OCI-LY7 (cell line): ENCODE results near the gene ACOT8. TPM values are rescaled to one million over a fixed set of nuclear protein-coding genes. Genes with fewer than 3 reads are reported as not detected.

Source experiments
- BruUV-seq: library from RNA; stranded (reverse); fragments of 400-500 nt; replicated peaks from 2 replicates; lab custom pipeline; 2021; lab: Mats Ljungman, UMichigan
- CTCF ChIA-PET: fragments of 300-600 bp; sonication (Branson Sonifier 250); formaldehyde crosslinking; loops from one replicate; lab custom pipeline; 2022; ENCODE audit warnings: antibody characterized with exemption; ENCODE audit not compliant: unreplicated experiment; lab: Charles Lee
- POLR2A ChIA-PET: fragments of 300-600 bp; sonication (Branson Sonifier 250); formaldehyde crosslinking; loops from one replicate; lab custom pipeline; 2022; ENCODE audit warnings: antibody characterized with exemption; lab: Charles Lee
- DNase-seq: peaks from one replicate; pipeline ENCODE4 v3.0.0-alpha.2; 2015; ENCODE audit warnings: low spot score
- H2AFZ ChIP-seq: fragments of 200-600 bp; sonication (generic), shearing (Covaris generic); 2 replicates; pipeline ENCODE4 v1.6.1; 2014; ENCODE audit warnings: mild to moderate bottlenecking, antibody characterized with exemption, low read length, moderate library complexity
- H3K27ac ChIP-seq: fragments of 200-600 bp; sonication (generic); 2 replicates; pipeline ENCODE4 v1.5.1; 2014; ENCODE audit warnings: mixed run types, low read depth, mild to moderate bottlenecking, moderate library complexity, low read length, inconsistent platforms; ENCODE audit not compliant: poor library complexity, severe bottlenecking
- H3K36me3 ChIP-seq: fragments of 200-600 bp; sonication (generic); 2 replicates; pipeline ENCODE4 v1.6.1; 2014; ENCODE audit warnings: mild to moderate bottlenecking, antibody characterized with exemption, low read length, moderate library complexity, mixed read lengths; ENCODE audit not compliant: insufficient read depth
- H3K4me1 ChIP-seq: fragments of 200-600 bp; sonication (generic); 2 replicates; pipeline ENCODE4 v1.5.1; 2014; ENCODE audit warnings: mild to moderate bottlenecking, low read length; ENCODE audit not compliant: insufficient read depth, poor library complexity, severe bottlenecking
- H3K4me2 ChIP-seq: fragments of 200-600 bp; sonication (generic); 2 replicates; pipeline ENCODE4 v1.6.1; 2014; ENCODE audit warnings: mild to moderate bottlenecking, low read length
- H3K4me3 ChIP-seq: fragments of 200-600 bp; sonication (generic); 2 replicates; pipeline ENCODE4 v1.5.1; 2014; ENCODE audit warnings: mild to moderate bottlenecking, low read depth, low read length; ENCODE audit not compliant: poor library complexity, severe bottlenecking
- H3K79me2 ChIP-seq: fragments of 200-600 bp; sonication (generic); 2 replicates; pipeline ENCODE4 v1.6.1; 2016; ENCODE audit warnings: low read depth, mild to moderate bottlenecking, low read length, moderate library complexity, mixed read lengths; ENCODE audit not compliant: insufficient read depth
- H3K9me2 ChIP-seq: fragments of 200-600 bp; sonication (generic); 2 replicates; pipeline ENCODE4 v1.6.1; 2016; ENCODE audit warnings: mild to moderate bottlenecking, low read length, mixed read lengths; ENCODE audit not compliant: insufficient read depth
- H3K9me3 ChIP-seq: fragments of 200-600 bp; sonication (generic); 2 replicates; pipeline ENCODE4 v1.6.1; 2014; ENCODE audit warnings: mild to moderate bottlenecking, mixed run types, low read length, mixed read lengths
- H4K20me1 ChIP-seq: fragments of 200-600 bp; sonication (generic); 2 replicates; pipeline ENCODE4 v1.6.1; 2014; ENCODE audit warnings: mild to moderate bottlenecking, antibody characterized with exemption, low read length, moderate library complexity, mixed read lengths; ENCODE audit not compliant: insufficient read depth
- EZH2phosphoT487 ChIP-seq: fragments of 200-600 bp; sonication (generic); IDR thresholded peaks from 2 replicates; pipeline ENCODE4 v1.6.1; 2018; ENCODE audit warnings: low read depth, borderline replicate concordance, mild to moderate bottlenecking, mixed run types, antibody characterized with exemption, low read length, moderate library complexity, mixed read lengths
- intact Hi-C: fragments of 100-400 bp; cut with micrococcal nuclease; formaldehyde crosslinking; loops from one replicate; pipeline ENCODE4 v1.10.0; 2022; ENCODE audit not compliant: unreplicated experiment
- total RNA-seq, 2 experiments: library from RNA; depleted of rRNA in 1 of 2; stranded (reverse); fragments of >200 nt in 1 of 2; shearing (Covaris generic) in 1 of 2; gene quantifications; 2 replicates each; pipeline ENCODE4 v1.2.3, GENCODE V29; 2014 to 2022
- TF ChIP-seq, protein P1 (sequence below): fragments of 200-600 bp; sonication (generic); conservative IDR thresholded peaks from 2 replicates; pipeline ENCODE4 v1.5.1; 2014; ENCODE audit warnings: mild to moderate bottlenecking, antibody characterized with exemption, low read length, moderate library complexity, mixed read lengths

Gene ACOT8
- total RNA-seq, 2 experiments from 2014 or later: 28.2 to 37.1 TPM

DNA sequence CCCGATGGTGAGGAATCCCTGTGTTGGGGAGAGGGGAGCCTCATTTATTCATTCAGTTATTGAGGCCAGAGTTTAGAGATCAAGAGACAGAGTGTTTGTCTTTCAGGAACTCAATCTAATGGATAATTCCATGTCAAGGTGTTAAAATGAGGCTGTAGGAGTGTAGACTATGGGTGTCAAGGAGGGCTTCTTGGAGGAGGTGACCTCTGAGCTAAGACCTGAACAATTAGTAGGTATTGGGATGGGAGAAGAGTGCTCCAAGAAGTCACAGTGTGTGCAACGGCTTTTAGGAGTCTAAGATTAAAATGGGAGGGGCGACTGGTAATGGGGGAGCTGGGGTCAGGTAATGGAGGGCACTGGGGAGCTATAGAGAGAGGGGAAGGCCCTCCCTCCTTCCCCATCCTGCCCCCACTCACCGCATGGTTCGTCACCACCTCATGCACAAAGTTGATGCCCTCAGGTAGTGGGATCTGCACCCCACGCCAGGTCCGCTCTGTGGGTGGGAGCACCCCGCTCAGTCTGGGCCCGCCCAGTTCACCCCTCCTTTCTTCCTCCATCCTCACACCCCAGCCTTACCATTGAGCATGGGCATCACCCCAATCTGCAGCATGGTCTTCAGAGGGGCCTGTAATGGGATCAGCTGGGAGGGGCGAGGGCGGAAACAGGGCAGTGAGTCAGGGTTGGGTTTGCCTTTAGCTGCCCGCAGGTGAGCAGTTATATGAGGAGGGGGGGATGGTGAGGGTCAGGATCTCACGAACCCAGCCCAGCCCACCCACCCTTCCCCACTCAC is 42.0 kb upstream of the ACOT8 start:
- no TSS peak for BruUV-seq
- TF ChIP-seq, protein P1, sequence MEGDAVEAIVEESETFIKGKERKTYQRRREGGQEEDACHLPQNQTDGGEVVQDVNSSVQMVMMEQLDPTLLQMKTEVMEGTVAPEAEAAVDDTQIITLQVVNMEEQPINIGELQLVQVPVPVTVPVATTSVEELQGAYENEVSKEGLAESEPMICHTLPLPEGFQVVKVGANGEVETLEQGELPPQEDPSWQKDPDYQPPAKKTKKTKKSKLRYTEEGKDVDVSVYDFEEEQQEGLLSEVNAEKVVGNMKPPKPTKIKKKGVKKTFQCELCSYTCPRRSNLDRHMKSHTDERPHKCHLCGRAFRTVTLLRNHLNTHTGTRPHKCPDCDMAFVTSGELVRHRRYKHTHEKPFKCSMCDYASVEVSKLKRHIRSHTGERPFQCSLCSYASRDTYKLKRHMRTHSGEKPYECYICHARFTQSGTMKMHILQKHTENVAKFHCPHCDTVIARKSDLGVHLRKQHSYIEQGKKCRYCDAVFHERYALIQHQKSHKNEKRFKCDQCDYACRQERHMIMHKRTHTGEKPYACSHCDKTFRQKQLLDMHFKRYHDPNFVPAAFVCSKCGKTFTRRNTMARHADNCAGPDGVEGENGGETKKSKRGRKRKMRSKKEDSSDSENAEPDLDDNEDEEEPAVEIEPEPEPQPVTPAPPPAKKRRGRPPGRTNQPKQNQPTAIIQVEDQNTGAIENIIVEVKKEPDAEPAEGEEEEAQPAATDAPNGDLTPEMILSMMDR: no peak
- no peak for TF ChIP-seq EZH2phosphoT487
- Histone ChIP-seq H3K27ac (no peak overlapping the region), H4K20me1 (no peaks in the 10 kb centered on the region), H2AFZ (no peak overlapping the region), H3K9me2 (no peaks in the 10 kb centered on the region), H3K9me3 (no peaks in the 10 kb centered on the region), H3K36me3 (peaks cover 4% of the 10 kb centered on the region), H3K79me2 (no peaks in the 10 kb centered on the region), H3K4me3 (no peak overlapping the region), H3K4me2 (no peak overlapping the region), H3K4me1 (peaks cover 7% of the 10 kb centered on the region)
- intact Hi-C loops: no loop called here
- ChIA-PET POLR2A (no interaction called here), CTCF (no interaction called here)
- DNase-seq: no peak

DNA sequence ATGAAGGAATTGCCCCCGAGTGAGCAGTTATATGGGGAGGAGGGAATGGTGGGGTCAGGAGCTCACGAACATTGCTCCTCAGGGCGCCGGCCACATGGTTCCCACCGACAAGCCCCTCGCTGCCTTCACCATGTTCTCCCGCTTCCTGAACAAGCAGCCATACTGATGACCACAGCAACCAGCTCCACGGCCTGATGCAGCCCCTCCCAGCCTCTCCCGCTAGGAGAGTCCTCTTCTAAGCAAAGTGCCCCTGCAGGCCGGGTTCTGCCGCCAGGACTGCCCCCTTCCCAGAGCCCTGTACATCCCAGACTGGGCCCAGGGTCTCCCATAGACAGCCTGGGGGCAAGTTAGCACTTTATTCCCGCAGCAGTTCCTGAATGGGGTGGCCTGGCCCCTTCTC is 41.1 kb upstream of the ACOT8 start:
- ChIA-PET POLR2A (no interaction called here), CTCF (no interaction called here)
- Histone ChIP-seq H3K4me1 (peaks cover 7% of the 10 kb centered on the region), H3K9me2 (no peaks in the 10 kb centered on the region), H4K20me1 (no peaks in the 10 kb centered on the region), H3K36me3 (peaks cover 4% of the 10 kb centered on the region), H3K4me3 (no peak overlapping the region), H3K79me2 (no peaks in the 10 kb centered on the region), H2AFZ (no peak overlapping the region), H3K4me2 (no peak overlapping the region), H3K9me3 (no peaks in the 10 kb centered on the region), H3K27ac (no peak overlapping the region)
- TF ChIP-seq, protein P1: no peak
- no peak for TF ChIP-seq EZH2phosphoT487
- no peak for DNase-seq
- BruUV-seq: no TSS peak
- intact Hi-C loops: no loop called here

DNA sequence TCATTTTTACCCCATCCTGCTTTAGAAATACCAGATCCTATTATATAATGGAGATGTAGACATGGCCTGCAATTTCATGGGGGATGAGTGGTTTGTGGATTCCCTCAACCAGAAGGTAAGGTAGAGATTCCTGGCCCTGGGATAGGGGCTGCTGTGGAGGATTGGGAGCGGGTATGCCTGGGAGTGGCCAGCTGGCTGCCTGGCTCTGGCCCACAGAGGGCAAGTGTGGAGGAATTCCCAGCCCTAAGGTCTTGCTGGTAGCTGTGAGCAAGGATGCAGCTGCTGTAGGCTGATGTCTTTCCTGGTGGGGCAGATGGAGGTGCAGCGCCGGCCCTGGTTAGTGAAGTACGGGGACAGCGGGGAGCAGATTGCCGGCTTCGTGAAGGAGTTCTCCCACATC is 40.5 kb upstream of the ACOT8 start:
- intact Hi-C loops: no loop called here
- Histone ChIP-seq H2AFZ (no peak overlapping the region), H3K9me3 (no peaks in the 10 kb centered on the region), H3K4me2 (no peak overlapping the region), H3K4me1 (peaks cover 5% of the 10 kb centered on the region), H3K9me2 (no peaks in the 10 kb centered on the region), H4K20me1 (no peaks in the 10 kb centered on the region), H3K79me2 (no peaks in the 10 kb centered on the region), H3K4me3 (no peak overlapping the region), H3K36me3 (peaks cover 4% of the 10 kb centered on the region), H3K27ac (no peak overlapping the region)
- POLR2A ChIA-PET: no interaction called here
- no TSS peak for BruUV-seq
- CTCF ChIA-PET: no interaction called here
- TF ChIP-seq EZH2phosphoT487: no peak
- TF ChIP-seq, protein P1: no peak
- DNase-seq: no peak
